Hepatocyte (in vitro differentiated cells): ENCODE data around the gene ATP2C2. TPM values are rescaled to one million over a fixed set of nuclear protein-coding genes. Genes with fewer than 3 reads are reported as not detected.

ENCODE experiments used
- DNase-seq: peaks from one replicate; pipeline ENCODE4 v3.0.0-alpha.2; 2016; ENCODE audit warnings: low spot score
- H2AFZ ChIP-seq: fragments of 200-600 bp; sonication (generic); 2 replicates; pipeline ENCODE4 v1.6.0; 2016; ENCODE audit warnings: antibody characterized with exemption, mild to moderate bottlenecking
- H3K27ac ChIP-seq: fragments of 200-600 bp; sonication (generic); 2 replicates; pipeline ENCODE4 v1.5.1; 2016; ENCODE audit warnings: mild to moderate bottlenecking
- H3K27me3 ChIP-seq: fragments of 200-600 bp; sonication (generic); 2 replicates; pipeline ENCODE4 v1.6.1; 2016
- H3K36me3 ChIP-seq: fragments of 200-600 bp; sonication (generic); replicated peaks from 2 replicates; pipeline ENCODE4 v1.5.1; 2016; ENCODE audit warnings: low read depth; ENCODE audit not compliant: insufficient read depth
- H3K4me1 ChIP-seq: fragments of 200-600 bp; sonication (generic); 2 replicates; pipeline ENCODE4 v1.5.1; 2016; ENCODE audit warnings: mild to moderate bottlenecking, moderate library complexity; ENCODE audit not compliant: insufficient read depth
- H3K4me2 ChIP-seq: fragments of 200-600 bp; sonication (generic); 2 replicates; pipeline ENCODE4 v1.6.0; 2016
- H3K4me3 ChIP-seq: fragments of 200-600 bp; sonication (generic); 2 replicates; pipeline ENCODE4 v1.5.1; 2016; ENCODE audit warnings: mild to moderate bottlenecking
- H3K79me2 ChIP-seq: fragments of 200-600 bp; sonication (generic); 2 replicates; pipeline ENCODE4 v1.6.0; 2017; ENCODE audit warnings: mild to moderate bottlenecking
- H3K9me2 ChIP-seq: fragments of 200-600 bp; sonication (generic); replicated peaks from 2 replicates; pipeline ENCODE4 v1.6.0; 2017; ENCODE audit warnings: mild to moderate bottlenecking; ENCODE audit not compliant: insufficient read depth
- H3K9me3 ChIP-seq: fragments of 200-600 bp; sonication (generic); 2 replicates; pipeline ENCODE4 v1.5.1; 2016; ENCODE audit warnings: low read depth, mild to moderate bottlenecking
- H4K20me1 ChIP-seq: fragments of 200-600 bp; sonication (generic); 2 replicates; pipeline ENCODE4 v1.6.0; 2016; ENCODE audit warnings: mild to moderate bottlenecking; ENCODE audit not compliant: insufficient read depth, poor library complexity, severe bottlenecking
- CTCF ChIP-seq: fragments of 200-600 bp; sonication (generic); IDR thresholded peaks from 2 replicates; pipeline ENCODE4 v1.5.1; 2016; ENCODE audit warnings: antibody characterized with exemption, mild to moderate bottlenecking; ENCODE audit not compliant: poor library complexity
- EZH2 ChIP-seq: fragments of 200-600 bp; sonication (generic); IDR thresholded peaks from 2 replicates; pipeline ENCODE4 v1.6.1; 2016; ENCODE audit warnings: antibody characterized with exemption, mild to moderate bottlenecking, borderline replicate concordance
- EZH2phosphoT487 ChIP-seq: fragments of 200-600 bp; sonication (generic); IDR thresholded peaks from one replicate; pipeline ENCODE4 v1.6.1; 2018; ENCODE audit warnings: antibody characterized with exemption, mild to moderate bottlenecking, low read depth, moderate library complexity; ENCODE audit not compliant: unreplicated experiment, severe bottlenecking
- WGBS: methylation state at CpG from one replicate; pipeline ENCODE4 v1.1.6; 2016; ENCODE audit warnings: low lambda C conversion rate; ENCODE audit errors: missing lambda C conversion rate; 5-methylcytosine and 5-hydroxymethylcytosine counted together
- polyA plus RNA-seq: library from polyadenylated mRNA; unstranded; fragments of >200 nt; fragmentation: Nextera tagmentation; extraction: Ambion mirVana; gene quantifications from 2 replicates; pipeline ENCODE4 v1.2.1, GENCODE V29; 2016
- total RNA-seq: library from RNA; depleted of rRNA; stranded (reverse); fragments of >200 nt; gene quantifications from 2 replicates; pipeline ENCODE4 v1.2.3, GENCODE V29; 2014

The ATP2C2 gene
- total and polyA plus RNA-seq, 2 experiments from 2014 or later, result 6.0 to 6.8 TPM

- Histone ChIP-seq H3K4me1 (no peaks in the 10 kb centered on the region), H2AFZ (no peak overlapping the region), H3K27me3 (no peaks in the 10 kb centered on the region), H3K4me3 (no peak overlapping the region), H3K4me2 (no peak overlapping the region), H3K27ac (no peak overlapping the region), H3K36me3 (no peaks in the 10 kb centered on the region), H4K20me1 (no peaks in the 10 kb centered on the region), H3K9me3 (no peaks in the 10 kb centered on the region), H3K9me2 (no peaks in the 10 kb centered on the region), H3K79me2 (no peaks in the 10 kb centered on the region)
- 96% methylated on average over 9 of the region's 9 CpGs for WGBS
- no peak for DNase-seq
- TF ChIP-seq CTCF (no peak), EZH2 (no peak), EZH2phosphoT487 (no peak)
Measured at GRCh38 chr16:84455031-84455430, 86.7 kb downstream of the ATP2C2 start.

DNA sequence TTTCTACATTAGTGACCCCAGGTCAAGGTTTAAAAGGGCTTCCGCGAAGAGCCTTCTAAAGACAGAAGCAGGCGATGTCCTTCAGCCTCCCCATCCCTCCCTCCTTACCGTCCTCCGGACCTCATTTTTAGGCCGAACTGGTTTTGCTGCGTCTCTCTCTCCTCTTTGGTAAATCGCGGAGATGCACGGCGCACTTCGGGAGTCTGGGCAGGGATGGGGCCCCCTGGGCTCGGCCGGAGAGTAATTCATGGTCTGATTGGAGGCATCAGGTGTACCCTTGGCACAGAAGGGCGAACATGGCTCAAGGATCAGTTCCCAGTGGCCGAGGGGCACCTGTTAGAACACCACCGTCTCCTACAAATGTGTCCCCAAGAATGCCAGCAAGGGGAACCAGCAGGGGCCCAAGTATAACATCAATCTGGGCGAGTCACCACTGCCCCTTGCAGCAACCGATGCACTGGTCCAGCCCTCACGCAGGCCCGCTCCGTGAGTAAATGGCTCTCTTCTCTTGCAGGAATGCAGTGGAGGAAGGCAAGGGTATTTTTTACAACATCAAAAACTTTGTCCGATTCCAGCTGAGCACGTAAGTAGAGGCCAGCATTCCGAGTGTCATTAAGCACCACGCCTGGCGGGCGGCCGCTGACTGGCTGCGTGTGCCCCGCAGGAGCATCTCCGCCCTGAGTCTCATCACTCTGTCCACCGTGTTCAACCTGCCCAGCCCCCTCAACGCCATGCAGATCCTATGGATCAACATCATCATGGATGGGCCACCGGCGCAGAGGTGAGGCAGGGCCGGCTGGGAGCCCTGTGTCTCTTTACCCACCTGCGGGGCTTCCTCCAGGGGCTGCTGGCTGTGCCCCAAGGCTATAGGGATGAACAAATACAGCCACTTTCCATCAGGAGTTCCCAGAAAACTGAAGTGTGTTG is 90.5 kb downstream of the ATP2C2 start:
- Histone ChIP-seq H3K4me3 (no peak overlapping the region), H3K4me1 (no peaks in the 10 kb centered on the region), H3K36me3 (no peaks in the 10 kb centered on the region), H4K20me1 (no peaks in the 10 kb centered on the region), H3K9me3 (no peaks in the 10 kb centered on the region), H3K27me3 (no peaks in the 10 kb centered on the region), H3K27ac (no peak overlapping the region), H3K9me2 (no peaks in the 10 kb centered on the region), H3K4me2 (no peak overlapping the region), H3K79me2 (no peaks in the 10 kb centered on the region), H2AFZ (no peak overlapping the region)
- TF ChIP-seq CTCF, result no peak
- no peak for TF ChIP-seq EZH2
- TF ChIP-seq EZH2phosphoT487, result no peak
- DNase-seq, result no peak
- 96% methylated on average over 38 of the region's 38 CpGs for WGBS

GRCh38 chr16:84459533-84459894 is 91.2 kb downstream of the ATP2C2 start:
- no peak for DNase-seq
- TF ChIP-seq EZH2 (no peak), EZH2phosphoT487 (no peak), CTCF (no peak)
- Histone ChIP-seq H3K9me3 (no peaks in the 10 kb centered on the region), H4K20me1 (no peaks in the 10 kb centered on the region), H2AFZ (no peak overlapping the region), H3K36me3 (no peaks in the 10 kb centered on the region), H3K27me3 (no peaks in the 10 kb centered on the region), H3K4me3 (no peak overlapping the region), H3K9me2 (no peaks in the 10 kb centered on the region), H3K79me2 (no peaks in the 10 kb centered on the region), H3K4me2 (no peak overlapping the region), H3K4me1 (no peaks in the 10 kb centered on the region), H3K27ac (no peak overlapping the region)
- WGBS, result 90% methylated on average over 2 of the region's 2 CpGs
